ENCODE results near the gene OR51E2. TPM values are rescaled to one million over a fixed set of nuclear protein-coding genes. Genes with fewer than 3 reads are reported as not detected.

The OR51E2 gene
- total RNA-seq, 1 experiment from 2014 or later, result not detected

GRCh38 chr11:4643076-4643475, 54.6 kb downstream of the OR51E2 start:
- Mint-ChIP-seq H3K9me3 (no peaks in the 10 kb centered on the region), H3K36me3 (ENCODE audit: insufficient read depth in 1 of 3, low read depth in 3 of 3) (no peaks in the 10 kb centered on the region), H3K27ac (no peak overlapping the region), H3K27me3 (ENCODE audit: low read depth) (peaks cover 1% of the 10 kb centered on the region), H3K4me1 (peaks cover 3 to 11% of the 10 kb centered on the region in 2 experiments; a peak in 3 of 4 replicates), H3K4me3 (no peak overlapping the region)
- H4K8ac ChIP-seq (replicated peaks; ENCODE audit: insufficient read length, low read depth, low read length), result no peak overlapping the region
- no peak overlapping the region for H3K56ac ChIP-seq (ENCODE audit: insufficient read length, low read depth, low read length)
- no peaks in the 10 kb centered on the region for H3K79me1 ChIP-seq (ENCODE audit: insufficient read depth, low read depth, low read length, poor library complexity, severe bottlenecking)
- H3K14ac ChIP-seq (ENCODE audit: insufficient read depth, low read length), result no peak overlapping the region
- H3K23me2 ChIP-seq (ENCODE audit: insufficient read length, low read depth, low read length, poor library complexity, severe bottlenecking), result no peaks in the 10 kb centered on the region
- H3K9me3 ChIP-seq (ENCODE audit: control insufficient read depth, low read depth, low read length), result no peaks in the 10 kb centered on the region
- no peak overlapping the region for H2BK20ac ChIP-seq (ENCODE audit: low read depth, low read length, poor library complexity, severe bottlenecking)
- H3K4me1 ChIP-seq (ENCODE audit: insufficient read depth, low read length), result no peaks in the 10 kb centered on the region
- no peak overlapping the region for H2AFZ ChIP-seq (ENCODE audit: low read length)
- no peak overlapping the region for H4K91ac ChIP-seq (ENCODE audit: insufficient read length, low read depth, low read length)
- no peak overlapping the region for H2BK12ac ChIP-seq (ENCODE audit: insufficient read length, low read depth, low read length)
- no peak overlapping the region for H3K4me2 ChIP-seq (ENCODE audit: insufficient read depth, insufficient read length, low read length)
- no peak overlapping the region for H2AK5ac ChIP-seq (ENCODE audit: insufficient read length, low read length)
- H3K79me2 ChIP-seq (ENCODE audit: insufficient read depth, low read length), result no peaks in the 10 kb centered on the region
- H3T11ph ChIP-seq (ENCODE audit: low read length), result no peak overlapping the region
- H3K27ac ChIP-seq (ENCODE audit: insufficient read length, low read depth, low read length), result no peak overlapping the region
- H4K20me1 ChIP-seq (ENCODE audit: control insufficient read depth, insufficient read depth, insufficient read length), result no peaks in the 10 kb centered on the region
- H3K23ac ChIP-seq (ENCODE audit: insufficient read length, low read depth, low read length), result no peak overlapping the region
- no peak overlapping the region for H3K4ac ChIP-seq (ENCODE audit: low read depth, low read length)
- no peak overlapping the region for H2BK5ac ChIP-seq (ENCODE audit: insufficient read length, low read length)
- no peak overlapping the region for H4K5ac ChIP-seq (ENCODE audit: insufficient read length, low read depth, low read length)
- H3K27me3 ChIP-seq (ENCODE audit: insufficient read depth, low read length), result no peaks in the 10 kb centered on the region
- WGBS (ENCODE audit: extremely low coverage, insufficient read length, low lambda C conversion rate), result no CpG with 5 or more reads among the region's 5 CpGs
- H3K9ac ChIP-seq (ENCODE audit: extremely low read depth, insufficient read length, low read length), result no peak overlapping the region
- no peak overlapping the region for H2BK120ac ChIP-seq (ENCODE audit: low read depth, low read length, poor library complexity, severe bottlenecking)
- H2BK15ac ChIP-seq (ENCODE audit: low read depth, low read length), result no peak overlapping the region
- H3K18ac ChIP-seq (ENCODE audit: insufficient read length, low read depth, low read length), result no peak overlapping the region
- TF ChIP-seq, protein P1, sequence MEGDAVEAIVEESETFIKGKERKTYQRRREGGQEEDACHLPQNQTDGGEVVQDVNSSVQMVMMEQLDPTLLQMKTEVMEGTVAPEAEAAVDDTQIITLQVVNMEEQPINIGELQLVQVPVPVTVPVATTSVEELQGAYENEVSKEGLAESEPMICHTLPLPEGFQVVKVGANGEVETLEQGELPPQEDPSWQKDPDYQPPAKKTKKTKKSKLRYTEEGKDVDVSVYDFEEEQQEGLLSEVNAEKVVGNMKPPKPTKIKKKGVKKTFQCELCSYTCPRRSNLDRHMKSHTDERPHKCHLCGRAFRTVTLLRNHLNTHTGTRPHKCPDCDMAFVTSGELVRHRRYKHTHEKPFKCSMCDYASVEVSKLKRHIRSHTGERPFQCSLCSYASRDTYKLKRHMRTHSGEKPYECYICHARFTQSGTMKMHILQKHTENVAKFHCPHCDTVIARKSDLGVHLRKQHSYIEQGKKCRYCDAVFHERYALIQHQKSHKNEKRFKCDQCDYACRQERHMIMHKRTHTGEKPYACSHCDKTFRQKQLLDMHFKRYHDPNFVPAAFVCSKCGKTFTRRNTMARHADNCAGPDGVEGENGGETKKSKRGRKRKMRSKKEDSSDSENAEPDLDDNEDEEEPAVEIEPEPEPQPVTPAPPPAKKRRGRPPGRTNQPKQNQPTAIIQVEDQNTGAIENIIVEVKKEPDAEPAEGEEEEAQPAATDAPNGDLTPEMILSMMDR (conservative IDR thresholded peaks at IDR 0.05), result no peak
- DNase-seq, result no peak
